OCI-LY1 (cell line): Measurements from ENCODE around the gene CREBRF.

ENCODE experiments used
- H2AFZ ChIP-seq: fragments of 200-600 bp; sonication (generic), shearing (Covaris generic); 2 replicates; pipeline ENCODE4 v1.6.0; 2014; ENCODE audit warnings: antibody characterized with exemption, mild to moderate bottlenecking, low read length
- H3F3A ChIP-seq: fragments of 200-600 bp; sonication (generic), shearing (Covaris generic); 2 replicates; pipeline ENCODE4 v1.6.0; 2014; ENCODE audit warnings: mild to moderate bottlenecking, antibody characterized with exemption, low read length, moderate library complexity; ENCODE audit not compliant: insufficient read depth
- H3K27ac ChIP-seq: fragments of 200-600 bp; sonication (generic); 2 replicates; pipeline ENCODE4 v1.5.1; 2014; ENCODE audit warnings: low read length, mixed run types, mild to moderate bottlenecking, low read depth; ENCODE audit not compliant: poor library complexity, severe bottlenecking
- H3K27me3 ChIP-seq: fragments of 200-600 bp; sonication (generic); 2 replicates; pipeline ENCODE4 v1.6.0; 2014; ENCODE audit warnings: antibody characterized with exemption, mild to moderate bottlenecking, low read length, moderate library complexity; ENCODE audit not compliant: insufficient read depth
- H3K36me3 ChIP-seq: fragments of 200-600 bp; sonication (generic); 2 replicates; pipeline ENCODE4 v1.6.1; 2014; ENCODE audit warnings: mild to moderate bottlenecking, antibody characterized with exemption, low read length, moderate library complexity, mixed read lengths; ENCODE audit not compliant: insufficient read depth
- H3K4me1 ChIP-seq: fragments of 200-600 bp; sonication (generic); 2 replicates; pipeline ENCODE4 v1.5.1; 2014; ENCODE audit warnings: mild to moderate bottlenecking, low read length, moderate library complexity; ENCODE audit not compliant: insufficient read depth, severe bottlenecking
- H3K4me2 ChIP-seq: fragments of 200-600 bp; sonication (generic), shearing (Covaris generic); 2 replicates; pipeline ENCODE4 v1.6.1; 2014; ENCODE audit warnings: low read length
- H3K4me3 ChIP-seq: fragments of 200-600 bp; sonication (generic); 2 replicates; pipeline ENCODE4 v1.5.1; 2014; ENCODE audit warnings: low read length, low read depth, mild to moderate bottlenecking, mixed read lengths; ENCODE audit not compliant: poor library complexity, severe bottlenecking
- H3K79me2 ChIP-seq: fragments of 200-600 bp; shearing (Covaris generic); 2 replicates; pipeline ENCODE4 v1.6.1; 2016; ENCODE audit warnings: mixed run types, low read length, mixed read lengths; ENCODE audit not compliant: insufficient read depth
- H3K9ac ChIP-seq: fragments of 200-600 bp; sonication (generic), shearing (Covaris generic); 2 replicates; pipeline ENCODE4 v1.6.1; 2014; ENCODE audit warnings: mild to moderate bottlenecking, low read length, mixed read lengths
- H3K9me2 ChIP-seq: fragments of 200-600 bp; sonication (generic), shearing (Covaris generic); 2 replicates; pipeline ENCODE4 v1.6.1; 2014; ENCODE audit warnings: low read depth, mild to moderate bottlenecking, low read length, mixed read lengths
- H3K9me3 ChIP-seq: fragments of 200-600 bp; shearing (Covaris generic); 2 replicates; pipeline ENCODE4 v1.6.1; 2014; ENCODE audit warnings: low read length, mixed read lengths
- H4K20me1 ChIP-seq: fragments of 200-600 bp; sonication (generic), shearing (Covaris generic); 2 replicates; pipeline ENCODE4 v1.6.0; 2016; ENCODE audit warnings: mild to moderate bottlenecking, low read length; ENCODE audit not compliant: insufficient read depth
- EZH2 ChIP-seq: fragments of 200-600 bp; sonication (generic), shearing (Covaris generic); IDR thresholded peaks from 2 replicates; pipeline ENCODE4 v1.8.0; 2017; ENCODE audit warnings: borderline replicate concordance, mixed run types, mild to moderate bottlenecking, antibody characterized with exemption, low read length, moderate library complexity, mixed read lengths
- TF ChIP-seq, protein P1 (sequence below): fragments of 200-600 bp; sonication (generic), shearing (Covaris generic); IDR thresholded peaks from 2 replicates; pipeline ENCODE4 v1.5.1; 2017; ENCODE audit warnings: mild to moderate bottlenecking, antibody characterized with exemption, low read length, moderate library complexity, mixed read lengths

The CREBRF gene

DNA sequence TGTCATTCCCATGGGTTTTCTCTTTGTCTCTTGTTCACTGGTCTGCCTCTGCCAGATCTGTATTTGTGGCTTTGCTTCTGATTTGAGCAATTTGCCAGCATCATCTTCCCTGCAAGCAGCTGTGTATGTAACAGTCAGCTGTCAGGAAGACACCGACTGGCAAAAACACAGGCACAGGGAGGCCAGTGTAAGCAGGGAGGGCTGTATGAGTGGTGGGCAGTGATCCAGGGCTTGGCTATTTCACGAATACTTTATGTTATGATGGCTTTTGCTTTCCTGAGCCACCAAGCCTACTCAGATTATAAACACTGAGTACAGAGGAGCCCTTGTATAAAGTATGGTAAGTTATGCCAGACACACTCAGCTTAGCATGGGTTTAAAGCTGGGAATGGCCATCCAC is 99.8 kb downstream of the CREBRF start:
- no peak for TF ChIP-seq EZH2
- TF ChIP-seq, protein P1, sequence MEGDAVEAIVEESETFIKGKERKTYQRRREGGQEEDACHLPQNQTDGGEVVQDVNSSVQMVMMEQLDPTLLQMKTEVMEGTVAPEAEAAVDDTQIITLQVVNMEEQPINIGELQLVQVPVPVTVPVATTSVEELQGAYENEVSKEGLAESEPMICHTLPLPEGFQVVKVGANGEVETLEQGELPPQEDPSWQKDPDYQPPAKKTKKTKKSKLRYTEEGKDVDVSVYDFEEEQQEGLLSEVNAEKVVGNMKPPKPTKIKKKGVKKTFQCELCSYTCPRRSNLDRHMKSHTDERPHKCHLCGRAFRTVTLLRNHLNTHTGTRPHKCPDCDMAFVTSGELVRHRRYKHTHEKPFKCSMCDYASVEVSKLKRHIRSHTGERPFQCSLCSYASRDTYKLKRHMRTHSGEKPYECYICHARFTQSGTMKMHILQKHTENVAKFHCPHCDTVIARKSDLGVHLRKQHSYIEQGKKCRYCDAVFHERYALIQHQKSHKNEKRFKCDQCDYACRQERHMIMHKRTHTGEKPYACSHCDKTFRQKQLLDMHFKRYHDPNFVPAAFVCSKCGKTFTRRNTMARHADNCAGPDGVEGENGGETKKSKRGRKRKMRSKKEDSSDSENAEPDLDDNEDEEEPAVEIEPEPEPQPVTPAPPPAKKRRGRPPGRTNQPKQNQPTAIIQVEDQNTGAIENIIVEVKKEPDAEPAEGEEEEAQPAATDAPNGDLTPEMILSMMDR: no peak
- H4K20me1 ChIP-seq: no peaks in the 10 kb centered on the region
- H3K4me3 ChIP-seq: no peak overlapping the region
- no peaks in the 10 kb centered on the region for H3K9me3 ChIP-seq
- H3F3A ChIP-seq: no peaks in the 10 kb centered on the region
- H3K27me3 ChIP-seq: no peaks in the 10 kb centered on the region
- H3K4me1 ChIP-seq: no peaks in the 10 kb centered on the region
- H3K9me2 ChIP-seq: no peaks in the 10 kb centered on the region
- H3K36me3 ChIP-seq: peaks cover 59% of the 10 kb centered on the region
- H3K9ac ChIP-seq: no peak overlapping the region
- no peak overlapping the region for H3K4me2 ChIP-seq
- no peak overlapping the region for H3K27ac ChIP-seq
- H3K79me2 ChIP-seq: no peaks in the 10 kb centered on the region
- no peak overlapping the region for H2AFZ ChIP-seq

DNA sequence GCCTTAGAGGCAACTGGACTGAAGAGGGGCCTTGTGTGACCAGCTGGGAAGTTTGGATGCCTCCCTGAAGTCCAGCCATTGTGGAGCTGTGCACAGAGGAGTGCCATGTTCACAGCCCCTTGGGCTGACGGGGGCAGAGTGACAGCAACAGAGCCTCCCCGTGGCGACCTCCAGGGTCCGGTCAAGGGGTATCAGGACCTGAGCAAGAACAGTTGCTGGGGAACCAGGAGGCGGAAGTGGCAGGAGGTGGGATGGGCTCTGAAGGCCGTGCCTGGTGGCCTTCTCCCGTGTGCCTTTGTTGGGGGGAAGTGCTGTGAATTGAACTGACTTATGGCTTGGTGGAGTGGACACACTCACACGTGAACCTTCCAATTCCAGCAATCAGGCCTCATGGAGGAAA is 102.2 kb downstream of the CREBRF start:
- Histone ChIP-seq H3K36me3 (peaks cover 62% of the 10 kb centered on the region), H3K9me3 (no peaks in the 10 kb centered on the region), H3K27ac (no peak overlapping the region), H3K4me2 (no peak overlapping the region), H3K9ac (no peak overlapping the region), H3K4me3 (no peak overlapping the region), H3K4me1 (peaks cover 5% of the 10 kb centered on the region), H4K20me1 (no peaks in the 10 kb centered on the region), H2AFZ (no peak overlapping the region), H3K27me3 (no peaks in the 10 kb centered on the region), H3K9me2 (no peaks in the 10 kb centered on the region), H3F3A (no peaks in the 10 kb centered on the region), H3K79me2 (no peaks in the 10 kb centered on the region)
- TF ChIP-seq, protein P1: no peak
- no peak for TF ChIP-seq EZH2

DNA sequence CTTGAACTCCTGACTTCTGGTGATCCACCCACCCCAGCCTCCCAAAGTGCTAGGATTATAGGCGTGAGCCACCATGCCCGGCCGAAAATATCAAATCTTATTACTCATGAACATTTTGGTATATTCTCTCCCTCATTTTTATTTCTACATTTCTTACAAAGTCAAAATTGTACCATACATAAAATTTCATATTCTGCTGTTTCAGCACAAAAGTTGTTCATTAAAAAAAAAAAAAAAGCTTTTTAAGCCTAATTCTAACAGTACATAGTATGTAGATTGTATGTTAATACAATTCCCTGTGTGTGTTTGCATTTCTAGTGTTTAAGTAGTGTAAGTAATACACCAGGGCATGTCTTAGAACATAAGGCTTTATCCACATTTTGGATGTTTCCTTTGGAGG is 103.1 kb downstream of the CREBRF start:
- no peak overlapping the region for H3K27ac ChIP-seq
- no peak for TF ChIP-seq EZH2
- TF ChIP-seq, protein P1: no peak
- no peaks in the 10 kb centered on the region for H4K20me1 ChIP-seq
- no peaks in the 10 kb centered on the region for H3K27me3 ChIP-seq
- H3K9ac ChIP-seq: no peak overlapping the region
- H3K9me3 ChIP-seq: no peaks in the 10 kb centered on the region
- no peak overlapping the region for H3K4me3 ChIP-seq
- no peak overlapping the region for H2AFZ ChIP-seq
- H3K4me1 ChIP-seq: peaks cover 9% of the 10 kb centered on the region
- no peaks in the 10 kb centered on the region for H3K79me2 ChIP-seq
- peaks cover 54% of the 10 kb centered on the region for H3K36me3 ChIP-seq
- H3K4me2 ChIP-seq: no peak overlapping the region
- H3K9me2 ChIP-seq: no peaks in the 10 kb centered on the region
- H3F3A ChIP-seq: no peaks in the 10 kb centered on the region
